HG02943 (cell line): ENCODE results near the gene HPCA.

Experiments
- ATAC-seq: cut with Tn5 transposase; IDR thresholded peaks from one replicate; pipeline ENCODE4 v1.9.1; 2021; ENCODE audit warnings: mild to moderate bottlenecking, low read depth, moderate library complexity; ENCODE audit not compliant: unreplicated experiment

HPCA gene

GRCh38 chr1:32888134-32888533 lies 1.8 kb downstream of the HPCA start:
- ATAC-seq, result no peak

- ATAC-seq, result no peak
Measured at GRCh38 chr1:32888677-32889420, 2.6 kb downstream of the HPCA start.

DNA sequence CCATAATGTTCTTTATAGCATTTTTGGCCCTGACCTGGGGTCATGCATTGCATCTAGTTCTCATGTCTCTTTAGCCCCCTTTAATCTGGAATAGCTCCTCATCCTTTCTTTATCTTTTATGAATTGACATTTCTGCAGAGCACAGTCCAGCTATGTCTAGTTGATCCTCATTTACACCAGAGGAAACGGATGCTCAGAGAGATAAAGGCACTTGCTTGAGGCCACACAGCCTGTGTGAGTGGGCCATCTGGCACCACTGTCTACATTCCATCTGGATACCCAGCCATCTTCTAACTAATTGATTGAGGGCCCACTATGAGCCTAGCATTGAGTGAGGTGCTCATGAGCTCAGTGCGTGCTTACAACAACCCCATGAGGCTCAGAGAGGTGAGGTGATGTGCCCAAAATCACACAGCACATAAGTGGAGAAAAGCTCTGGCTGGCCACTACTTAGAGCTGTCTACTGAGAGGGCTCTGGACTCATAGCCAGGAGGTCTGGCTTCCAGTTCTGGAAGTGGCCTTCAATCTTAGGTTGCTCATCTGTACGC lies 3.5 kb downstream of the HPCA start:
- no peak for ATAC-seq

GRCh38 chr1:32890516-32891240 lies 4.4 kb downstream of the HPCA start:
- ATAC-seq, result no peak

DNA sequence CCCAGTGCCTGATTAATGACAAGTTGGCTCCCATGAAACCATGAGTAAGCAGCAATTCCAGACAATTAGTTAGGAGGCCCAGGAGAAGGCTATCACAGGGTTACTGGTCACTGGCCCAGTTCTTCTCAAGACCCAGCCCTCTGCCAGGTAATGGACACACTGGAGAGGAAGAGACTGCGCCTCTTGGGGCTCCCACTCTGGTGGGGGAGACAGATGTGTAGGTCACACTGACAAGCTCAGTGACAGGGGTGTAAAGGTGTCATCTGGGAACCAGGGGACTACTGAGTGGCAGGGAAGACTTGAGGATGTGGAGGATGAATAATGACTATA lies 4.9 kb downstream of the HPCA start:
- no peak for ATAC-seq

GRCh38 chr1:32891630-32892029 lies 5.3 kb downstream of the HPCA start:
- ATAC-seq, result no peak

- no peak for ATAC-seq
Measured at GRCh38 chr1:32892368-32893197, 6.3 kb downstream of the HPCA start.

GRCh38 chr1:32893198-32894018 lies 7.1 kb downstream of the HPCA start:
- ATAC-seq, result no peak

DNA sequence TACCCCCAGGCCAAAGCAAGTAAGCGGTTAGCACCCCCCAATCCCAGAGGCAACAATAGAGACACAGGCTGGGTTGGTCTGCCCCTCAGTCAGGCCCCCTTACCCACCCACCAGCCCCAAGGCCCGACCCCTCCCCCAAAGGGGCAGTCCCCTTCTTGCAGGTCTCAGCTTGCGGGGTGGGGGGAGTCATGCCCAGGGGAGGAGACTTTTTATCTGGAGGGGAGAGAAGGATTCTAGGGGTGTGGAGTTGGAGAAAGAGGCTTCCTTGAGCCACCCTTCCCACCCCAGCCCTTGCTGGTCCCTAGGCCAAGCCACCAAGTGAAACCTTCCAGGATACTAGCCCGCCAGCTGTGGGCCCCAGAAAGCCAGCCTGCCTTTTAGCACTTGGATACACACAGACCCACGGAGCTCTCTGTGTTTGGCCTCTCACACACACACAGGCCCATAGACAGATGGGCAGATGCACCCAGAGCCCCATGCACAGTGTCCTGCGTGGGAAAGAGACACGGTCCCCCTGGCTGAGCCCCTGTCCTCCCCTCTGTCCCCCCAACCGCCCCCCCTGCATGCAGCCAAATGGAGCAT lies 7.8 kb downstream of the HPCA start:
- no peak for ATAC-seq

DNA sequence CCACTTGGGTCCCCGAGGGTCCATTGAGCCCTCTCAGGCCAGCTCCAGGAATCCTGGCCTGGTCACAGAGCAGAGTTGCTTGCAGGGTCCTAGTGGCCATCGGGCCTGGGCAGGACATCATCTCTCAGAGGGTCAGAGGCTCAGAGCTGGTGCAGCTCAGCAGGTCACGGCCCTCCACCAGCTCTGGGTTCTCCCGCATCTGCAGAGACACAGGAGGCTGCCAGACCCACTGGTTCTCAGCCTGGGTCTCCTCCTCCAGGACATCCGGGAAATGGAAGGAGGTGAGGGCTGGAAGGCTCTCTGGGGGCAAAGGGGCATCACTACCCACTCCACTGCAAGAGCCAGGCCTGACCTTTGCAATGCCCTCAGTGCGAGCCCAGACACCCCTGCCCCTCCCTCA lies 8.4 kb downstream of the HPCA start:
- ATAC-seq, result no peak

GRCh38 chr1:32895325-32896215 lies 9.3 kb downstream of the HPCA start:
- no peak for ATAC-seq

- ATAC-seq, result no peak
Measured at GRCh38 chr1:32896451-32896850, 10.2 kb downstream of the HPCA start.

DNA sequence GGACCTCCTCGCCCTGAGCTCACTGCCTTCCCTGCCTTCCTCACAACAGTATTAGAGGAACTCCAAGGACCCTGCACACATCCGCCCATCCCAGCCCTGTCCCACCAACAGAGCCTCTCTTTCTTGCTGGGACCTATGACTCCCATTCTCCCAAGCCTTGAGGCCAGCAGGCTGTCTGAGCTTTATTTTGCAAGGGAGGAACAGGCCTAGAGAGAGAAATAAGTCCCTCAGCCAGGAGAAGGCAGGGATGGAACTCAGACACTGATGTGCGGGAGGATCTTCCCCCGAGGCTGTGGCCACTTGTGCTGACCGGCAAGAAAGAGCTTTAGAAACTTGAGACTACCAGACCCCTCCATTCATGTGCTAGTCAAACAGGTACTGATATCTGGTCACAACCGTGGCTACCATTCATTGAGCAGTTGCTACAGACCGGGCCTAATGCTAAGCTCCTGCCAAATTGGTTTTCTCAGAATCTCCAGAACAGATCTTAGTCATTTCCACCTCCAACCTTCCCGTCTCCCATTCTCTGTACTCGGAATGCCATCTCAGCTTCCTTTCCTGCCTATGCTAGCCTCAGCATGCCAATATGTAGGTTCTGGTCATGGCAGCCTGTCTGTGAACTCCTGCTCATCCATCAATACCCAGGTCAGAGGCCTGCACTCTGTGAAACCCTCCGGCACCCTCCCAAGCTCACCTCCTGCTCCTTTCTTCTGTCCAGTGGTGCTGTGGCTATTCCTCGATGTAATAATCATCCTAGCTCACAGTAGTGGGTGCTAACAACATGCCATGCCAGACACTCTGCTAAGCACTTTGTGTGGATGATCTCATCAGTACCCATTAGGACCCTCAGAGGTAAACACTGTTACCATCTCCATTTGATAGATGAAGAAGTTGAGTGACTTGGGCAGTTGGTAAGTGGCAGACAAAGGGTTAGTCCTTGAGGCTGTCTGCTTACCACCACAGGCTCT lies 11.1 kb downstream of the HPCA start:
- no peak for ATAC-seq

DNA sequence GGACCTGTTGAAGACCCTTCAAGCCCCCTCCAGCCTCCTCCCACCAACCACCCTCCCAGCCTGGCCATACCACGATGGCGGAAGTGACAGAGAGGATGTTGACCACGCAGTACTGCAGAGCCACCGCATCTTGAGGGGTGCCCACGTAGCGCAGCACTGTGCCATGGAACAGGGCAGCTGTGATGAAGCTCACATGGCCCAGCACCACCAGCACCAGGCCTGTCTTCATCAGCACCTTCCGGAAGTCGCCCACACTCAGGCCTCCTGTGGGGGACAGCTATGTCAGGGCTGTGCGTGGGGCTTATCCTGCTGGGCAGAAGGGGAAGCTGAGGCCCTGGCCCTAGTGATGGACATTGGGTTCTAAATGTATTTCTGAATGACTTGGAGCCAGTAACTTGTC lies 11.8 kb downstream of the HPCA start:
- no peak for ATAC-seq

- no peak for ATAC-seq
Measured at GRCh38 chr1:32898958-32899357, 12.7 kb downstream of the HPCA start.

- ATAC-seq, result no peak
Measured at GRCh38 chr1:32899586-32900296, 13.4 kb downstream of the HPCA start.

DNA sequence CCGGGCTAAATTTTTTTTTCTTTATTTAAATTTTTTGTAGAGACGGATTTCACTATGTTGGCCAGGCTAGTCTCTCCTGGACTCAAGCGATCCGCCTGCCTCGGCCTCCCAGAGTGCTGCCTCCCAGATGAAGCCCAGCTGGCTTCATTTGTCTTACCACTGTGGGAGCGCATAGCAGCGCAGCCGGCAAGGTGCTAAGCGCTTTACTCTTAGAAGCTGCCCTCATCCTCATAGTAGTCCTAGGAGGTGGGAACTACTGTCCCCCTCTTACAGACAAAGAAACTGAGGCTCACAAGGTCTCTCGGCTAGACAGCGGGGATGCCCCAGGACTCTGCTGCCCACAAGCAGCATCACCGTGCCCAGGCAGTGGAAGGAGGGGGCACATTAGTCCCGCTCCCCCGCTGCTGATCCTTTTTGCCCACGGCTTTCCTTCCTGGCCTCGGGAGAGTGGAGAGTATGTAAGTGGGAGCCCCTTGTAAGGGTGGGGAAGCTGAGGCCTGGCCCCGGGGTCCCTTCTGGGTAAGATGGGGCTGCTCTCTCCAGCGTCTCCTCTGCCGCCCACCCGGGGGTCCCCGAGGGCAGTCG lies 14.2 kb downstream of the HPCA start:
- ATAC-seq, result no peak
